ENCODE results near the gene PARVA.

DNA sequence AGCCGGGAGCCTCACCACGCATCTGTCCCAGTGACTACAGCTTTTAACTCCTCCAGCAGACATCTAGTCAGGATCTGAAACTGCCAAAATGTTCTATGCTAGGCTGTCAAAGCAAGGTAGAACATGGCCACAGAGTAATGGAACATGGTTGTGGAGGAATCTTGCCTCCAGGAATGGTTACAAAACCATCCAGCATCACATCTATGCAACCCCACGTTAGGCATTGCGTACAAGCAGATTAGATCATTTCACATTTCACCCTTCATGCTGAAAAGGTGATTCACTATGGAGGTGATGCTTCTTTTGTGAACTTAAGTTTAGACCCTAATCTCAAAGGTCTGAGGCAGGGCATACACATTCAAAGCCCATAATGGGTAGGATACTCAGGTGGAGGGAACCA is 103.0 kb downstream of the PARVA start:
- TF ChIP-seq, protein P1, sequence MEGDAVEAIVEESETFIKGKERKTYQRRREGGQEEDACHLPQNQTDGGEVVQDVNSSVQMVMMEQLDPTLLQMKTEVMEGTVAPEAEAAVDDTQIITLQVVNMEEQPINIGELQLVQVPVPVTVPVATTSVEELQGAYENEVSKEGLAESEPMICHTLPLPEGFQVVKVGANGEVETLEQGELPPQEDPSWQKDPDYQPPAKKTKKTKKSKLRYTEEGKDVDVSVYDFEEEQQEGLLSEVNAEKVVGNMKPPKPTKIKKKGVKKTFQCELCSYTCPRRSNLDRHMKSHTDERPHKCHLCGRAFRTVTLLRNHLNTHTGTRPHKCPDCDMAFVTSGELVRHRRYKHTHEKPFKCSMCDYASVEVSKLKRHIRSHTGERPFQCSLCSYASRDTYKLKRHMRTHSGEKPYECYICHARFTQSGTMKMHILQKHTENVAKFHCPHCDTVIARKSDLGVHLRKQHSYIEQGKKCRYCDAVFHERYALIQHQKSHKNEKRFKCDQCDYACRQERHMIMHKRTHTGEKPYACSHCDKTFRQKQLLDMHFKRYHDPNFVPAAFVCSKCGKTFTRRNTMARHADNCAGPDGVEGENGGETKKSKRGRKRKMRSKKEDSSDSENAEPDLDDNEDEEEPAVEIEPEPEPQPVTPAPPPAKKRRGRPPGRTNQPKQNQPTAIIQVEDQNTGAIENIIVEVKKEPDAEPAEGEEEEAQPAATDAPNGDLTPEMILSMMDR (IDR thresholded peaks at IDR 0.05; ENCODE audit: low read depth, low read length) = no peak
- TF ChIP-seq POLR2A (IDR thresholded peaks at IDR 0.05; ENCODE audit: extremely low read depth, insufficient read length) (no peak), MYC (IDR thresholded peaks at IDR 0.05; ENCODE audit: low read depth, low read length) (no peak)
- TF ChIP-seq, protein P2, sequence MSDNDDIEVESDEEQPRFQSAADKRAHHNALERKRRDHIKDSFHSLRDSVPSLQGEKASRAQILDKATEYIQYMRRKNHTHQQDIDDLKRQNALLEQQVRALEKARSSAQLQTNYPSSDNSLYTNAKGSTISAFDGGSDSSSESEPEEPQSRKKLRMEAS (IDR thresholded peaks at IDR 0.05; ENCODE audit: low read depth, low read length) = no peak
